Right kidney (tissue), 1 donor: ENCODE data around the gene C3orf62.
"Not testable (repeated sequence)": the region's sequence is repeated elsewhere in the genome, so short reads cannot be mapped to it uniquely, and the experiment has no call there.

Experiments used
- DNase-seq: peaks from one replicate; pipeline ENCODE4 v3.0.0-alpha.2; 2016

The C3orf62 gene

GRCh38 chr3:49270156-49270500, 6.9 kb downstream of the C3orf62 start:
- no peak for DNase-seq

GRCh38 chr3:49269443-49270155, 7.4 kb downstream of the C3orf62 start:
- DNase-seq = no peak

GRCh38 chr3:49266410-49267095, 10.5 kb downstream of the C3orf62 start:
- DNase-seq = no peak

- no peak for DNase-seq
Observed at GRCh38 chr3:49265661-49266386, 11.2 kb downstream of the C3orf62 start.

GRCh38 chr3:49263159-49263889, 13.7 kb downstream of the C3orf62 start:
- no peak for DNase-seq

GRCh38 chr3:49260806-49261324, 16.2 kb downstream of the C3orf62 start:
- DNase-seq = no peak

- DNase-seq = no peak
Observed at GRCh38 chr3:49257187-49257586, 19.8 kb downstream of the C3orf62 start.

- DNase-seq = no peak
Observed at GRCh38 chr3:49255718-49256511, 21.1 kb downstream of the C3orf62 start.

- DNase-seq = no peak
Observed at GRCh38 chr3:49255112-49255511, 21.9 kb downstream of the C3orf62 start.

- no peak for DNase-seq
Observed at GRCh38 chr3:49253512-49253911, 23.5 kb downstream of the C3orf62 start.

GRCh38 chr3:49248840-49249227, 28.2 kb downstream of the C3orf62 start:
- DNase-seq = no peak

GRCh38 chr3:49244581-49245205, 32.3 kb downstream of the C3orf62 start:
- DNase-seq = no peak

- DNase-seq = not testable (repeated sequence)
Observed at GRCh38 chr3:49240091-49240490, 36.9 kb downstream of the C3orf62 start.

GRCh38 chr3:49238274-49239127, 38.5 kb downstream of the C3orf62 start:
- no peak for DNase-seq

GRCh38 chr3:49237344-49237743, 39.7 kb downstream of the C3orf62 start:
- DNase-seq = no peak

GRCh38 chr3:49236226-49236625, 40.8 kb downstream of the C3orf62 start:
- DNase-seq = no peak

GRCh38 chr3:49228817-49229216, 48.2 kb downstream of the C3orf62 start:
- not testable (repeated sequence) for DNase-seq

- no peak for DNase-seq
Observed at GRCh38 chr3:49222002-49222401, 55.0 kb downstream of the C3orf62 start.

GRCh38 chr3:49220985-49221563, 56.0 kb downstream of the C3orf62 start:
- DNase-seq = not testable (repeated sequence)

- no peak for DNase-seq
Observed at GRCh38 chr3:49219132-49219531, 57.9 kb downstream of the C3orf62 start.
